Middle frontal gyrus (tissue), 1 donor: ENCODE data around the gene TTYH1.

Experiments used
- DNase-seq: peaks from one replicate; pipeline ENCODE4 v3.0.0-alpha.2; 2015; ENCODE audit warnings: low spot score; ENCODE audit errors: extremely low spot score

The TTYH1 gene

GRCh38 chr19:54475706-54476105 lies 60.4 kb downstream of the TTYH1 start:
- DNase-seq: no peak

GRCh38 chr19:54477650-54478049 lies 62.4 kb downstream of the TTYH1 start:
- no peak for DNase-seq

- DNase-seq: no peak
These were observed 63.5 kb downstream of the TTYH1 start for GRCh38 chr19:54478677-54479266.

- no peak for DNase-seq
These were observed 64.8 kb downstream of the TTYH1 start for GRCh38 chr19:54480051-54480450.

GRCh38 chr19:54481326-54481930 lies 66.2 kb downstream of the TTYH1 start:
- no peak for DNase-seq

GRCh38 chr19:54482889-54483288 lies 67.6 kb downstream of the TTYH1 start:
- no peak for DNase-seq

- DNase-seq: no peak
These were observed 69.2 kb downstream of the TTYH1 start for GRCh38 chr19:54484451-54484850.

- no peak for DNase-seq
These were observed 70.6 kb downstream of the TTYH1 start for GRCh38 chr19:54485851-54486250.
